GM04504 (cell line): ENCODE data around the gene TJP2.
"Not testable (repeated sequence)": the region's sequence is repeated elsewhere in the genome, so short reads cannot be mapped to it uniquely, and the experiment has no call there.

ENCODE experiments used
- DNase-seq: peaks from one replicate; pipeline ENCODE4 v3.0.0-alpha.2; 2012; ENCODE audit warnings: low read depth

The TJP2 gene

DNA sequence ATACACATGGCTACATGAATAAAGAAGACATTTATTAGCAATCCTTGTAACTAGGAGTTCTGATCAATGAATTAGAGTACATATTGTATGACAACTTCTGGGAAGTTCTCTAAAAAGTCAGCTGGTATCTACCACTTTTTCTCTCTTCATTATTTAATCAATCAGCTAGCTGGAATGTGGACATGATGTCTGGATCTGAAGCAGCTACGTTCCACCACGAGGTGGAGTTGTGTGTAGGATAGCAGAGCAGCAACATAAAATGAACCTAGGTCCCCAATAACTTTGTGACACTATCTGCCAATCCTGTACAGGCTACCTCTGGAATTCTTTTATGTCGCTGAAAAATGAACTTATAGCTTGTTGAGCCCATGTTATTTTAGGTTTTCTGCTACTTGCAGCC lies 118.0 kb downstream of the TJP2 start:
- no peak for DNase-seq

GRCh38 chr9:69293156-69293555 lies 119.1 kb downstream of the TJP2 start:
- no peak for DNase-seq

DNA sequence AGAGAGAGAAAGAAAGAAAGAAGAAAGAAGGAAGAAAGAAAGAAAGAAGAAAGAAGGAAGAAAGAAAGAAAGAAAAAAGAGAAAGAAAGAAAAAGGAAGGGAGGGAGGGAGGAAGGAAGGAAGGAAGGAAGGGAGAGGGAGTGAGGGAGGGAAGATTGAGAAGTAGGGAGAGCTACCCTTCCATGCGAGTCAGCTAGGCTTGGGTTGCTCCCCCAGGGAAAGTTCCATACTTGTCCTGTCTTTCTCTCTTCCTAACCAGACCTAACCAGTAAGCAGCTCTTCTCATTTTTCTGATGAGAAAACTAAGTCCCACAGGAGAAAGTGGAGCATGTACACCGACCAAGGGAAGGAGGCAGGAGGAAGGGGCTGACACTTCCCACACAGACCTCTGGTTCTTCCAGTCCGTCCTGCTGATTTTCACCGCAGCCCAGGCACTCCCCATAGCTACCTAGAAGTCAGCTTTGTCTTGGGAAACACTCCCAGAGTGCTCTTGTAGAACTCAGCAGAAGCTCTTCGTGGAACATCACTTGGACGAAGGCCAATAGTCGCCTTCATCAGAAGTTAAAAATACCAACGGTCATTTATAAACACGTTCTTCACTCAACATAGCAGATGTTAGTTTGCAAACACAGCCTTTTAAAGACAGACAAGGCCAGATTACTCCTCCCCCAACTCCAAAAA lies 121.9 kb downstream of the TJP2 start:
- no peak for DNase-seq

- DNase-seq: no peak
Measured at GRCh38 chr9:69297300-69297980, 123.4 kb downstream of the TJP2 start.

- DNase-seq: no peak
Measured at GRCh38 chr9:69299315-69299714, 125.2 kb downstream of the TJP2 start.

GRCh38 chr9:69299826-69300225 lies 125.7 kb downstream of the TJP2 start:
- DNase-seq: no peak

- DNase-seq: no peak
Measured at GRCh38 chr9:69303331-69303730, 129.3 kb downstream of the TJP2 start.

DNA sequence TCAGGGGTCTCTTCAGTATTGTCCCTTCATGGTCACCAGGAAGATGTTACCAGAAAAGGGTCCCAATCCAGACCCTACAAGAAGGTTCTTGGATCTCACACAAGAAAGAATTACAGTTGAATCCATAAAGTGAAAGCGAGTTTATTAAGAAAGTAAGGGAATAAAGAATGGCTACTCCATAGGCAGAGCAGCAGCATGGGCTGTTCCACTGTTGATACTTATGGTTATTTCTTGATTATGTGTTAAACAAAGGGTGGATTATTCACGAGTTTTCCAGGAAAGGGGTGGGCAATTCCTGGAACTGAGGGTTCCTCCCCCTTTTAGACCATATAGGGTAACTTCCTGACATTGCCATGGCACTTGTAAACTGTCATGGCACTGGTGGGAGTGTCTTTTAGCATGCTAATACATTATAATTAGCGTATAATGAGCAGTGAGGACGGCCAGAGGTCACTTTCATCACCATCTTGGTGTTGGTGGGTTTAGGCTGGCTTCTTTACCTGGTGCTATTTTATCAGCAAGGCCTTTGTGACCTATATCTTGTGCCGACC lies 132.9 kb downstream of the TJP2 start:
- DNase-seq: not testable (repeated sequence)

- peak; percentile 10 for DNase-seq
Measured at GRCh38 chr9:69307446-69308205, 133.5 kb downstream of the TJP2 start.

GRCh38 chr9:69308206-69308931 lies 134.3 kb downstream of the TJP2 start:
- DNase-seq: no peak

- no peak for DNase-seq
Measured at GRCh38 chr9:69313175-69313574, 139.1 kb downstream of the TJP2 start.

GRCh38 chr9:69314547-69314946 lies 140.5 kb downstream of the TJP2 start:
- no peak for DNase-seq

GRCh38 chr9:69317081-69317480 lies 143.0 kb downstream of the TJP2 start:
- no peak for DNase-seq

DNA sequence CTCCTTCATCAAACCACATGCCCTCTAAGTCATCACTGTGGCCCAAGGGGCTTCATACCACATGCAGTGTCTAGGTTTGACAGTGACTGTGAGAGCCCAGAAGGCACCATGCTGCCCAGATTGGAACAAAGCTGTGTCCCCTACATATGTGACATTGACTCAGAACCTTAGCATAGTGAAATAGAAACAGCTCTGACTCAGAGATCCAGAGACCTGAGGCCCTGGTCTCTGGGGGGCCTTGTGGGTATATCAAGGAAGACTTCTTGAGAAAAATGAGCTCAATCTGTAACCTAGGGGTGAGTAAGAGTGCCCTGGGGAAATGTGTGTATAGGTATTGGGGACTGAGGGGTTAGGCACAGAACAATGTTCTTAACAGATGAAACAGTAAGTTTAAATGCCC lies 143.8 kb downstream of the TJP2 start:
- DNase-seq: no peak

- DNase-seq: no peak
Measured at GRCh38 chr9:69319324-69320025, 145.4 kb downstream of the TJP2 start.

- no peak for DNase-seq
Measured at GRCh38 chr9:69322256-69322655, 148.2 kb downstream of the TJP2 start.

GRCh38 chr9:69323861-69324260 lies 149.8 kb downstream of the TJP2 start:
- no peak for DNase-seq
